GM19025 (cell line): Measurements from ENCODE around the gene ADAMTS16.

ENCODE experiments used
- ATAC-seq: cut with Tn5 transposase; IDR thresholded peaks from one replicate; pipeline ENCODE4 v1.9.1; 2021; ENCODE audit warnings: mild to moderate bottlenecking, low read depth, moderate library complexity; ENCODE audit not compliant: unreplicated experiment

ADAMTS16 gene

DNA sequence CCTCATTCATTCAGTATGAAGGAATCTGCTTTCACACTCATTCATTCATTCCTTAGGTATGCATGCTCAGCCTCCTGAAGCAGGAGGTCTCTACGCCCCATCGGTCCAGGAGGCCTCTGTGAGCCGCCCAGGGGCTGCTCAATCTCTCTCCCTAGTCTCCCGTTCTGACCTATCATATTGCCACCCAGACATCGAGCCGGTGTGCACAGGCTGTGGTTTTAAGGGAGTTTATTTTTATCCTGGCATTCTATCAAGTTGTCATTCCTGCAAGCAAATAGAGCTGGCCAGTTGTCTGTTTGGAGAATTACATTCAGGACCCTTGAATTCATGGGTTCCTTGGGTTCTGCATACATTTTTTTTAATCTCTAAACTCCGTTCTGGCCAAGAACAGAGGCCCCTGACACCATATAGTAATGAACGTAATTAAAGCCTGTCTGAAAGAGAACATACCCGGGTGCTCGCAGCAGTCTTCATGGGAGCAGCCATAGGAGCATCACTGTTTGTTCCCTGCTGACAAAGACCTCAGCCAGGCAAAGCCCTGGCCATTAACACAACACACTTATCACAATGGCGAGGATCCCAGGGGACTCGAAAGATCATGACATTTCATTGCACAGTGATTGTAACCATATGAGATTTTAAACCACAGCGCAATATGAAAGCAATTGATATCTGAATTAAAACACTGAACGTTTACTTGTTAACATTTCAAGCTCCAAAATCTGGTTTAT is 80.9 kb downstream of the ADAMTS16 start:
- no peak for ATAC-seq

DNA sequence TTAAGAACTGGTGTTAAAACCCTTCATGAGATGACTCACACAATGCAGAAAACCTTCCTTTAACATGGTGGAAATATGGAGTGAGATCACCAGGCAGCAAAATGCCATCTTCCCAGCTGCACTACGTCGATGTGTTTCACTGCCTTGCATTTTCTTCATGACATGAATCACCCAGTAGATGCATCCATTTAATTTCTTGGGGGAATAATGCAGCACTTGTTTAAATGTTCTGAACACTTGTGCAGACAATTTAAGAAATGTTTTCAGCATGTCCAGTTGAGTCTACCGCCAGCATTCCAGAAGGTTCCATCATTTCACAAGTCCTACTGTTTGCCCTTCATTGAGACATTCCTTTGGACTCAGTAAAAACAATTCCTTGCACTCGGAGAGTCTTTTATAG is 81.6 kb downstream of the ADAMTS16 start:
- no peak for ATAC-seq

DNA sequence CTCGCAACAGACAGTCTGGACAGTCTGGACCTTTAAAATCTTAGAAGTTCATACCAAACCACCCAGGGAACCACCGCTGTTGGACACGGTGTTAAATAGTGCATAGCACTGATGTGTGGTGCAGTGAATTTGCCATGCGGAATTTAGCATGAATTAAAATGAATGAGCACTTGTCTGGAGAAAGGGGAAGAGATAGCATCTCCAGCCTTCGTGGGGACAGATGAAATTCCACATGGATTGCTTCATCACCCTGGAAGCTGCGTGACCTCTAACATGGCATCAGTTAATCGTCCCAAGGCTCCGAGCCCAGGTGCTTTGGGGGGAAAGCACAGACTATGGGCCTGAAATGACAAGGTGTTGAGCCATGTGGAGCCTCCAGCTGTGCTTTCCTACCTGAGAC is 91.4 kb downstream of the ADAMTS16 start:
- no peak for ATAC-seq

DNA sequence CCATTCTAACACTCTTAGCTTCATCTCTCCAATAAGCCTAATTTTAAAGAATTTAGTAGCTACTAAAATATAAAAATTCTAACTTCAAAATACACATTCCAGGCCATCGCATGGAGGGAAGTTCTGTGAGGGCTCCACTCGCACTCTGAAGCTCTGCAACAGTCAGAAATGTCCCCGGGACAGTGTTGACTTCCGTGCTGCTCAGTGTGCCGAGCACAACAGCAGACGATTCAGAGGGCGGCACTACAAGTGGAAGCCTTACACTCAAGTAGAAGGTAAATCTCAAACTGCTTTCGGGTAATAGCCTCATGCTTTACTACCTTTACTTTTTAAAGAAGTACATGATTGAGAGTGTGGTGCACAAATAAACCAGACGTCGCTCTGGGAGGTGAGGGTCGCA is 94.8 kb downstream of the ADAMTS16 start:
- no peak for ATAC-seq

DNA sequence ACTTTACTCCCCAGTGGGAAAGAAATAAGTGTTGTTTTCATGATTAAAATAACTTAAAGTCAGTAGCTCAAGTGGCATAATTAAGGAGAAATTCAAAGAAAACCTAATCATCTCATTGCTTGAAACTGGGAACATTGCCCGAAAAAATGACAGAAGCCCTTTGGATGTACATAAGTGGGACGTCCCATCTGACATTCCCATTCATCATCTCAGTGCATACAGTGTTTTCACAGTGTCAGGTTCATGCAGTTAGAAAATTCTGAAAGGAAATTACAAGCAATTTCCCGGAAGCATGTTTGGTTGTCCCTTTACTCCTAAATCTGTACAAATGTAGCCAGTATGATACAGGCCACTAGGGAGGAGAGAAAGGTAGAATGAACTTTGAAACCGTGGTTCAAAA is 95.6 kb downstream of the ADAMTS16 start:
- ATAC-seq, result no peak

DNA sequence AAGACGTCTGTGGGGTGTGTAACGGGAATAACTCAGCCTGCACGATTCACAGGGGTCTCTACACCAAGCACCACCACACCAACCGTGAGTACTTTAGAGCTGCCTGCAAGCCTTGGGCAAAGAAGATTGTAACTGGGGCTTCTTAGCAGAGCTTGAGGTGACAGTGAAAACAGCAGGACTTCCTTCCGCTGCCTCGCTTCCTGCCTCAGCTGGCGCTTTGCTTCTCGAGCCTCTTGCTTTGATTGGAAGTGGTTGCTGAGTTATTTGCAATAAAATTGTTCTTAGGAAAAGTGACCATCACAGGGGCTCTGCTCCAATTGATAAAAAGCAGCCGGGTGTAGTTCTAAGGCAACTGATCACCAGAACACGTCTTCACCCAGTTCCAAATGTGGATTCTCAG is 99.1 kb downstream of the ADAMTS16 start:
- no peak for ATAC-seq

DNA sequence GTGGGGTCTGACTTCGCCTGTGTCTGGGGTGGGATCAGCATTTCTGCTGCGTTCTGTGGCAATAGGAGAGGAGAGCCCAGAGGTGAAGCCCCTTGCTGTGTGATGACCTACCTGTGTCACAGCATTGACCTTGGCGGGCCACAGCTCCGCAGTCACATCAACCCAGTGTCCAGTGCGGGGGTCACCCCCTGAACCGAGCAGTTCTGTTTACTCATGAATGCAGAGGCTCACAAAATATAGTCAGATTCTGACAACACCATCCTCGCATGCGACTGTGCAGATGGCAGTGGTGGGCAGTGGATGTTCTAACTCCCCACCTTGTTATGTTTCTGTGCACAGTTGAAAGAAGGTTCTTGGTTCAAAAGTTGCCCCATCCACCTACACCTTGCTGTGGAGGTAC is 100.1 kb downstream of the ADAMTS16 start:
- ATAC-seq, result no peak

DNA sequence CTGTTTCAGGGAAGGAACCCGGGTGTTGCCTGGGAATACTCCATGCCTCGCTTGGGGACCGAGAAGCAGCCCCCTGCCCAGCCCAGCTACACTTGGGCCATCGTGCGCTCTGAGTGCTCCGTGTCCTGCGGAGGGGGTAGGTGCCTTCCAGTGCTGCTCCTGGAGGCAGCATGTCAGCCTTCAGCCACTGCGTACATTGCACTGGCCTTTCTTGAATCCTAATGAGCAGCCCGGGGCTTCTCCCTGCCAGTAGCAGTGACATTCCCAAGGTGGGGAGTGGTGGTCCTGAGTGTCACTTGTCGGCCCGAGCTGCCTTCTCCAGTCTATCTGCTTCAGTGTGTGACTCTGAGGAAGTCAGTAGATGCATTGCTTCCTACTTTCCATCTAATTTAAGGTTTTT is 101.9 kb downstream of the ADAMTS16 start:
- no peak for ATAC-seq

DNA sequence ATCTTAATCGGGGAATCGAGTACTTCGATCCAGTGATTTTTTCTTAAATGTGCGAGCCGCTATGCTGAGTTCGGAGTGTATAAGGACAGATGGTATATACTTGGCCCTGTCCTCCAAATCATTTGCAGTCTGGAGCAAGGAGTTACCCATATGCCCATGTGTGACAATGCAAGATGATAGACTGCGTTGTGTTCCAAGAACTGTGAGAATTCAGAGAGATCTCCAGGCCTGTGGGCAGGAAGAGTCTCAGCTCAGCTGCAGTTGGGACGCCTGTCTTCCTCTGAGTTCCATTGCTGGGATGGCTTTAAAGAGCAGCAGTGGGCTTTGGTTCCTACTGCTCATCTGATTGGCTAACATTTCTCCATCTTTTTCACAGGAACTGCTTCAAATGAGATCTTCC is 106.6 kb downstream of the ADAMTS16 start:
- no peak for ATAC-seq

DNA sequence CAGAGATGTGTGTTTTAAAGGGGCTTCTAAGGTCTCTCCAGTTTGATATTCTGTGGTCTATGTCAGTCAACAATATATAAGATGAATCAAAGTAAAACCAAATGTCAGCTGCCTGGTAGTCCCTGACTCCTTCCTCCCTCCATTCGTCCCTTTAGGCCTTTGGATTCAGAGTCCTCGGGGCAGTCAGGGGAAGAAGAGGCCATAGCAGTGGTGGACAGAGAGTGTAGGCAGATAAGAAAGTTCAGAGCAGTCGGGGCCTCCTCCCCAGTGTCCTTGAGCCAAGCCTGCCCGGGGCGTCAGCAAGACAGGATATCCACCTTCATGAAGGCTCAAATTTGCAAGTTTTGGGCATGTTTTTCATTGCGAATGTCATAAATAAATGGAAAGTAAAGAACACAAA is 110.6 kb downstream of the ADAMTS16 start:
- no peak for ATAC-seq

DNA sequence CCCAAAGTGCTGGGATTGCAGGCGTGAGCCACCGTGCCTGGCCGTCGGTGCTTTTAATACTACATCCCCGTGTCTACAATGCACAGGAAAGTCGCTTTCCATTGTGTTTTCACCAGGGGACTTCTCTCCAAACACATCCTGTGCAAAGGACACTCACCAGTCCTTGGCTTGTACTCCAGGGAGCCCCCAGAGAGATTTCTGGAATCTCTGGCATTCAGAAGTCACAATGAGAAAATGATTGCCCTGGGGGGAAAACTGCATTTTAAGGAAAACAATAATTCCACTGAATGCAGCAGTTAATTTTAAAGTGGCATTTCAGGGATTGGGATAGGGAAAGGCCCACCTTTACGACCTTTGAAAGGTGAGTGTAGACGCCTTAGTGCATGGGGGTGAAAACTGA is 112.0 kb downstream of the ADAMTS16 start:
- ATAC-seq, result no peak

DNA sequence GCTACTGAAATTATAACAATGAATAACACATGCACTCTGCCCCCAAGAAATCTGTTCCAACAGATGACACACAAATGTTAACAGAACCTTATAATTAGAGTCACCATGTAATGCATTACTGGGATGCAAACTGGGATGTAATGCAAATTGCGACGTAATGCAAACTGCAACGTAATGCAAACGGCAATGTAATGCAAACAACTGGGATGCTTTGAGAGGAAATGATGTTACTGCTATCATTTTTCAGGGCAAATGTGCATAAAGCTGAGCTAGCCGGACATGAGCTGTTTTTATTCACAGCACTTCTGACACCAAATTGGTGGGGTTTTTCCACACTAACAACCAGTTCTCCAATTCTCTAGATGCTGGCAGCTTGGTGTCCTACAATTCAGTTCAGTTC is 117.2 kb downstream of the ADAMTS16 start:
- ATAC-seq, result no peak

DNA sequence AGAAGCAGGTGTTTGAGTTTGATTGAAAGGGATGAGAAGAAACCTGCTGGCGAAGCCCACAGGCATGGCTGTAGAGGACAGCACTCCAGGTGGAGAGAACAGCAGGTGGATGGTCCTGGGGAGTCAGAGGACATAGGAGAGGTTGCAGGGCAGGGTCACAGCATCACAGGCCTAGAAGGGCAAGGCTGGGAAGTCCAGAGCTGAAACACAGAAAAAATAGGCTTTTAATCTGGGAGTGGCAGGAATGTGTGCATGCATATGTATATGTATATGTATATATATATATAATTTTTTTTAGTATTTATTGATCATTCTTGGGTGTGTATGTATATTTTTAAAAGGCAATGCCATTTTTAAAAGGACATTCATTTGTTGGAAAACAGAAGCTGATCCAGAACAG is 118.4 kb downstream of the ADAMTS16 start:
- no peak for ATAC-seq

DNA sequence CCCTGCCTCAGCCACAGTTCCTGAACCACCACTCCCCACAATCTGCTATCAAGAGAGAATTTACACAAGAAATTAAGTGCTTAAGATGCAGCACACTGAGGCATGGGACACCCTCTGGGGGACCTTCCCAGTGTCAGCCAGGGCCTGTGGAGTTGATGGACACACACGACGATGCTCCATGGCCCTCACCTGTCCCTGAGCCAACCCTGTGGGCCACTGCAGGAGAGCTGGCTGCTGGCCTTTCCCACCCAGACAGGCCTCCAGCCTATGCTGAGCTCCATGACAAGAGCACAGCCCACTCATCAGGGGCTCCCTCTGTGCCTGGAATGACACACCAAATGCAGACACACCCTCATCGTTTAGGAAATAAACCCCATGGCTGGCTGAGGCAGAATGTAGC is 124.6 kb downstream of the ADAMTS16 start:
- no peak for ATAC-seq

DNA sequence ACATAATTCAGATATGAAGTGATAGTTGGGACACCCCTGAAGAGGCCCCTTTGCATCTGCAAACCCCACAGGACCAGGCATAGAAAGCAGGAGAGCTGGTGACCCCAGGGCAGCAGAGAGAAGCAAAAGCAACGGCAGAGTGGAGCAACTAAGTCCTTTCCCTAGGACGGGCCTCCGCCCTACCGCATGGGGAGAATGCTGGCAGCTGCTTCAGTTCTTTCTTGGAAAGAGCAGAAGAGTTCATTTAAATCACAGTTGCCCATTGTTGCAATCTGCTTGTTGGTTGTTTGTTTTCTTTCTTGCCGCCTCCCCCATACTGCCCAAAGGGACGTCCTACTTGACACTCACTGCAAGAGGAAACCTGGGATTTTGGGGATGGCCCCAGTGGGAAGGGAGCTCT is 126.2 kb downstream of the ADAMTS16 start:
- ATAC-seq, result no peak

DNA sequence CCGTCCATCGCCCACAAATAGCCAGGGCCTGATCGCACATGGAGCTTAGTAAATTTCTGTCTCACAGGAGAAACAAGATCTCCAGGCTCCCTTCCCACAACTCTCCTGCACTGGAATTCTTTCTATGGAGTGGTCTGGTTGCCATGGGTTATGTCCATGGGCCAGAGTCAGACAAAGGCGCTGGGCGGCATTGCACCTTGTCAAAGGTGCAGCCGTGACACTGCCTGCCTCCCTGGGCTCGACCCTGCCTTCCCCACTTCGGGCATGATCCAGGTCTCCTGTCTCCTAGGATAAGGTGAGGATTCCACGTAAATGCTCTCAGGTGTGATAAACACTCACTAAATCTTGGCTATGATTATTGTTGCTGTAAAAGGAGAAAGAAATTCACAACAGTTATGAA is 130.0 kb downstream of the ADAMTS16 start:
- no peak for ATAC-seq

DNA sequence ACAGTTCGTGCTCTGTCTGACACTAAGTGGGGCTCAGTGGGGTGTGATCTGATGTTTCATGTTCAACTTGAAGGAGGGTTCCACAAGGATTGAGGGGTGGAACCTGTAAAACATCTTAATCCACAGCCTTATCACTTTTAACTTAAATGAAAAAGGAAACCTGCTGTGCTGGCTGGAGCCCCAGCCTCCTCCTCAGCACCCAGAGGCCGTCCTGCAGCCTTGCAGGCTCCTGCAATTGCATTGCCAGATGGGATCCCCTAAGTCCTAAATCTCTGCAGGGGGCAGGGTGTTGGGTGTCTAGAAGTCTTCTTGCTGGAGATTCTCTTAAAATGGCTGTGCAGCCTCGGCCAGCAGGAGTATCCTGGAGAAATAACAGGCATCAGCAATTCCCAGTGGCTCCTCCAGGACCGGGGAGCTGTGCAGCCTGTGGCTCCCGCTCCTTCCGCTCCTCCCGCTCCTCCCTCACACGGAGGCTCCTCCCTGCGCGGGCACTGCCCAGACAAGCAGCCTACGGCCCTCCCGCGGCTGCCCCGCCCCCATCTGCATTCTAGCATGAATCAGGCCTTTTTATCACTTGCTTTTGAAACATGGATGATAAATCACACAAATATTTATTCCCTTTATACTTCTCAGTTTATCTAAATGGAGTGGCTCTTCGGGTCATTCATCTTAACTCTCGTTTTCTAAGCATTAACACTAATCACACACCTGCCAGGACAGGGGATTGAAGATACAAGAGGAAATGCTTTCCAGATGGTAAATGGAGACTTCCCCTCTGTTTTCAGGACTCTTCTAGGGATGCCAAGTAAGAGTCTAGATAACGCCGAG is 131.0 kb downstream of the ADAMTS16 start:
- no peak for ATAC-seq

DNA sequence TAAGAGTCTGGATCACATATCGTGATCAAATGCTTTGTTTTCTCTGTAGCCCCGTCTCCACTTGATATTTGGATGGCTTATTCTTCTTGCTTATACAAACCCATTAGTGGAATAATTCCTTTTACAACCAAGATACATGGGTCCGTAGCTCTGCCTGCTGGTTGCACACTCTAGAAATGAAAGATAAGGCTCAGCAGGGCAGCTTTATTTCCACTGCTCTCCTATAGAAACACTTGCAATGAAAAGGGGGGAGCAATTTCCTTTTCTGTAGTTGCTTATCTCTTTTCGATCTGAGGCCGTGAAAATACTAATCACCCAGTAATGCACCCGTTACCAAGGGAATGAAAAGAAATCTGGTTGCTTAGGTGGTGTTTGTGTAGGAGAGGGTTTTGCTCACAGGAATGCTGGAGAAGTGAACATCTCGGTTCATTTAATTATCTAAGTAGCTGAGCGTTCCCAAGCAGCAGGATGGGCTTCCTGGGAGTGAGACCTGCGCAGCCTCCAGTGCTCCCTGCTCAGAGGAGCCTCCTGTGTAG is 131.7 kb downstream of the ADAMTS16 start:
- ATAC-seq, result no peak

DNA sequence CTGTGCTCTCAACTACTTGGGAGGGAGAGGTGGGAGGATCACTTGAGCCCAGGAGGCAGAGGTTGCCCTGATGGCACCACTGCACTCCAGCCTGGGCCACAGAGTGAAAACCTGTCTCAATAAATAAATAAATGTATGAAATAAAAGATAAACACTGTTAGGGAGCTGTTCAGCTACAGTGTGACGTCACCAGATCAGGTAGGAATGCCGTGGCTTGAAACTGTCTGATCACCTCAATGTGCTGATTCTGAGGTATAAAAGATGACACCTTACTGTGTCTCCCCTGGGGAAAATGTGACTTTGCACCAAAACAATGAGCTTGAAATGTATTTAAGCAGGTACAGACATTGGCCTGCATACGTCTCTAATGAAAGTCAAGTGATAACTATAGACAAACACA is 133.3 kb downstream of the ADAMTS16 start:
- ATAC-seq, result no peak

DNA sequence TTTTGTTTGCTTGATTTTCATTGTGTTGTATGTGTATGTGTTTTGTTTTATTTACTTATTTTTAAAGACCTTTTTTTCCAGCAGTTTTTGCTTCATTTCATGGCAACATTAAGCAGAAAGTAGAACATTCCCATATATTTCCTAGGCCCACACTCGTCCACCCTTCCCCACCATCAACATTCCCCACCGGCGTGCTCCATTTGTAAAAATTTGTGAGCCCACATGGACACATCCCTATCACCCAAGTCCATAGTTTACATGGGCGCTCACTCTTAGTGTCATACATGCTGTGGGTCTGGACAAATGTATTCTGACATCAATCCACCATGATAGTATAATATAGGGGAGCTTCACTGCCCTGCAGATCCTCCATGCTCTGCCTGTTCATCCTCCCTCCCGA is 133.8 kb downstream of the ADAMTS16 start:
- ATAC-seq, result no peak

DNA sequence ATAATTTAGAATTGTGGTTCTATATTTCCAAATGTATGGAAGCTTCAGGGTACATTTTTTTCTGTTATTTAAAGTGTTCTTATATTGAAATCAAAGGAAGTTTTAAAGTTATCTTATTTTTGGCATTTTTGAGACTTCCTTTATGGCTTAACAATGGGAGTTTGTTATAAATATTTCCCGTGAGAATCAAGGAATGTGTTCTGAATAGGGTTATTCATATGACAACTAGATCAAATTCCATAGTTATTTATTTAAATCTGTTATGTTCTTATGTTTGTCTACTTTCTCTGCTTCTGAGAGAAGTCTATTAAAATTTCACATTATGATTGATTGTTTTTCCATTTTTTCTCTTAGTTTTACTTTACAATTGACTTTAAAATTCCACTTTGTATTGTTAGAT is 135.1 kb downstream of the ADAMTS16 start:
- no peak for ATAC-seq

DNA sequence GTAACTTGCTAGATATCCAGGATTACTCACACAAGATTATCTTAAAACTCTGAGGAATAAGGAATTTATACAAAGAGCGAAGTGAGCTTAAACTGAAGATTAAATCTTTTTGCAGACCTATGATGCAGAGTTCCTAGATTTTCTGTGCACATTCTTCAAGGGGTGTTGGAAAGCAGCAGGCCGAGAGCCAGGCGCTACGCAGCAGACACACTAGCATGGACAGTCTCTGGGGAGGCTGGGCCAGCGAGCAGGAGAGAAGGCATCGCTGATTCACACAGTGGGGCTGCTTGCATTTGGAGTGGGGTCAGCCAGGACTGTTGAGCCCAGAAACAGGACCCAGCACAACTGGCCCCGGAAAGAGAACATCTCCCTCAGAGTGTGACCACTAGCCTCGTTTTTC is 136.3 kb downstream of the ADAMTS16 start:
- no peak for ATAC-seq
